ENCODE measurements around the gene NBPF4.

The NBPF4 gene

GRCh38 chr1:108188801-108189200 is 55.1 kb downstream of the NBPF4 start:
- no peak overlapping the region for H3K4me2 ChIP-seq (ENCODE audit: low read length)
- H3K9me2 ChIP-seq (replicated peaks; ENCODE audit: control insufficient read depth, low read length), result no peaks in the 10 kb centered on the region
- H3K9me3 ChIP-seq (ENCODE audit: control insufficient read depth, insufficient read depth, low read length), result no peaks in the 10 kb centered on the region
- no peak for TF ChIP-seq CTCF (IDR thresholded peaks at IDR 0.05; ENCODE audit: low read depth, low read length, poor library complexity, severe bottlenecking)
- no peak for TF ChIP-seq EZH2phosphoT487 (IDR thresholded peaks at IDR 0.05; ENCODE audit: borderline replicate concordance, low read length)
- peaks cover 6% of the 10 kb centered on the region for H3K36me3 ChIP-seq (ENCODE audit: control insufficient read depth, low read length)
- H3K27me3 ChIP-seq (ENCODE audit: control insufficient read depth, low read length), result no peaks in the 10 kb centered on the region
- no peaks in the 10 kb centered on the region for H4K20me1 ChIP-seq (ENCODE audit: control insufficient read depth, insufficient read depth, low read depth, low read length)
- no peaks in the 10 kb centered on the region for H3K4me1 ChIP-seq (ENCODE audit: control insufficient read depth, low read length)
- H3K4me3 ChIP-seq (ENCODE audit: low read length), result no peak overlapping the region
- no peaks in the 10 kb centered on the region for H3K79me2 ChIP-seq (ENCODE audit: control insufficient read depth, low read length)
- H3K27ac ChIP-seq (ENCODE audit: low read depth, low read length), result no peak overlapping the region
- no peaks in the 10 kb centered on the region for H3F3A ChIP-seq (ENCODE audit: control insufficient read depth, insufficient read depth)

GRCh38 chr1:108182959-108183700 is 60.7 kb downstream of the NBPF4 start:
- H3K9me2 ChIP-seq (replicated peaks; ENCODE audit: control insufficient read depth, low read length), result no peaks in the 10 kb centered on the region
- no peak overlapping the region for H3K27ac ChIP-seq (ENCODE audit: low read depth, low read length)
- no peak overlapping the region for H3K4me3 ChIP-seq (ENCODE audit: low read length)
- TF ChIP-seq CTCF (IDR thresholded peaks at IDR 0.05; ENCODE audit: low read depth, low read length, poor library complexity, severe bottlenecking) (no peak), EZH2phosphoT487 (IDR thresholded peaks at IDR 0.05; ENCODE audit: borderline replicate concordance, low read length) (no peak)
- no peaks in the 10 kb centered on the region for H3K4me1 ChIP-seq (ENCODE audit: control insufficient read depth, low read length)
- no peaks in the 10 kb centered on the region for H4K20me1 ChIP-seq (ENCODE audit: control insufficient read depth, insufficient read depth, low read depth, low read length)
- no peaks in the 10 kb centered on the region for H3K27me3 ChIP-seq (ENCODE audit: control insufficient read depth, low read length)
- H3K4me2 ChIP-seq (ENCODE audit: low read length), result no peak overlapping the region
- H3K79me2 ChIP-seq (ENCODE audit: control insufficient read depth, low read length), result no peaks in the 10 kb centered on the region
- peaks cover 6% of the 10 kb centered on the region for H3K36me3 ChIP-seq (ENCODE audit: control insufficient read depth, low read length)
- H3K9me3 ChIP-seq (ENCODE audit: control insufficient read depth, insufficient read depth, low read length), result no peaks in the 10 kb centered on the region
- H3F3A ChIP-seq (ENCODE audit: control insufficient read depth, insufficient read depth), result no peaks in the 10 kb centered on the region

DNA sequence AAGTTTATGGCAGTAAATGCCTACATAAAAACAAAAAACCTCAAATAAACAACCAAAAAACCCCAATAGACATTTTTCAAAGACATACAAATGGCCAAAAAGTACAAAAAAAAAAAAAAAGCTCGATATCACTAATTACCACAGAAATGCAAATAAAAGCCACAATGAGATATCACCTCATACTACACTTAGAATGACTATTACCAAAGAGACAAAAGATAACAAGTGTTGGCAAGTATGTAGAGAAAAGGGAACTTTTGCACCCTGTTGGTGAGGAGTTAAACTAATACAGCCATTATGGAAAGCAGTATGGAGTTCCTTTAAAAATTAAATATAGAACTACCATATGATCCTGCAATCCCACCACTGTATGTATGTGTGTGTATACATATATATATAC is 64.9 kb downstream of the NBPF4 start:
- Histone ChIP-seq H3K4me1 (ENCODE audit: control insufficient read depth, low read length) (no peaks in the 10 kb centered on the region), H3F3A (ENCODE audit: control insufficient read depth, insufficient read depth) (no peaks in the 10 kb centered on the region), H4K20me1 (ENCODE audit: control insufficient read depth, insufficient read depth, low read depth, low read length) (no peaks in the 10 kb centered on the region), H3K79me2 (ENCODE audit: control insufficient read depth, low read length) (no peaks in the 10 kb centered on the region), H3K27me3 (ENCODE audit: control insufficient read depth, low read length) (no peaks in the 10 kb centered on the region), H3K9me2 (replicated peaks; ENCODE audit: control insufficient read depth, low read length) (no peaks in the 10 kb centered on the region), H3K4me3 (ENCODE audit: low read length) (no peak overlapping the region), H3K36me3 (ENCODE audit: control insufficient read depth, low read length) (peaks cover 11% of the 10 kb centered on the region), H3K9me3 (ENCODE audit: control insufficient read depth, insufficient read depth, low read length) (peaks cover 11% of the 10 kb centered on the region), H3K27ac (ENCODE audit: low read depth, low read length) (no peak overlapping the region), H3K4me2 (ENCODE audit: low read length) (no peak overlapping the region)
- TF ChIP-seq EZH2phosphoT487 (IDR thresholded peaks at IDR 0.05; ENCODE audit: borderline replicate concordance, low read length), result no peak
- TF ChIP-seq CTCF (IDR thresholded peaks at IDR 0.05; ENCODE audit: low read depth, low read length, poor library complexity, severe bottlenecking), result no peak

Data from DOHH2 (cell line).